Stimulated activated CD4-positive, alpha-beta T cell treated with anti-CD3 and anti-CD28 coated beads, Interleukin-2, amount 100 ng/mL, for 48 hours (primary cell): ENCODE results near the gene METAP1.
"Not testable (repeated sequence)": the region's sequence is repeated elsewhere in the genome, so short reads cannot be mapped to it uniquely, and the experiment has no call there.

ENCODE experiments used
- DNase-seq, 2 donors: peaks; one replicate each; pipeline ENCODE4 v3.0.0-alpha.2; 2020

The METAP1 gene

DNA sequence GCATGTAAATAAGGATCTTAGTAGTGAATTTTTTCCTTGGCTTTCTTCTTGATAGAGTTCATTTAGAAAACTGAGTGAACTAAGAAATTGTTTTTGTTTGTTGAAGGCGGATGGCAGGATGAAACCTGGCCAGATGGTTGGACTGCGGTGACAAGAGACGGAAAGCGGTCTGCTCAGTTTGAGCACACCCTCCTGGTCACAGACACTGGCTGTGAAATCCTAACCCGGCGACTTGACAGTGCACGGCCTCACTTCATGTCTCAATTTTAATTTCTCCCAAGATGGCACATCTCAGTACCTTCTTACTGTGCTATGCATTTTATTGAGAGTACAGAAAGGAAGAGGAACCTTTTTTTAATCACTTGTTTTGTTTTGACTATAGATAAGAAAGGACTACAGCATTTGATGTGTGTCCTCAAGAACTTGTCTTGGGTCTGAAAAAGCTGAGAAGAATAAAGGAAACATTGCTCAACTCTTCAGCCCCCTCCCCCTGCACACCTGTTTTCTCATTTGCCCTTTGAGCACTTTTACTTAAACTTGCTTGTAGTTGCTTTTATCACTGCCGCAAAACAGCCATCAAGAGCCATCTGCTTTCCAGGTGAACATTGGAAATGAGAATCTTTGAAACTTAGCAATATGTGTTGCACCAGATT lies 65.7 kb downstream of the METAP1 start:
- no peak for DNase-seq

DNA sequence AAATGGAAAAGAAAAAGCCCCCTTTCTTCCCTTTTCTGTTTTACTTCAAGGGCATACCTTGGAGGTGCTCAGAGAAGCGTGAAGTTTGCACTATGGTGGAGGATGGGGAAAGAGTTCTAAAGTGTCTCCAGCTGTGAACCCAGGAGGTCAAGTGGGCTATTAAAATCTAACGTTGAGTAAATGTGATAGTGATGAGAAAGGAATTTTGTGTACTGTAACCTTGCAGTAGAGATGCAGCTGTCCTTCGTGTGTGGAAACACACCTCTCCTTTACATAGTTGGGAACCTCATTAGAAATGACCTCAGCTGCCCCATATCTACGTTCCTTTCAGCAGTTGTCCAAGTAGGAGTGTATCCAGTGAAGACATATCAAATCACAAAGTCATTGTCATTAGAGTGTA lies 66.6 kb downstream of the METAP1 start:
- DNase-seq, result no peak

DNA sequence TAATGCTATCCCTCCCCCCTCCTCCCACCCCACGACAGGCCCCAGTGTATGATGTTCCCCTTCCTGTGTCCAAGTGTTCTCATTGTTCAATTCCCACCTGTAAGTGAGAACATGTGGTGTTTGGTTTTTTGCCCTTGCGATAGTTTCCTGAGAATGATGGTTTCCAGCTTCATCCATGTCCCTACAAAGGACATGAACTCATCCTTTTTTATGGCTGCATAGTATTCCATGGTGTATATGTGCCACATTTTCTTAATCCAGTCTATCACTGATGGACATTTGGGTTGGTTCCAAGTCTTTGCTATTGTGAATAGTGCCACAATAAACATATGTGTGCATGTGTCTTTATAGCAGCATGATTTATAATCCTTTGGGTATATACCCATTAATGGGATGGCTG lies 70.0 kb downstream of the METAP1 start:
- DNase-seq, result not testable (repeated sequence)

DNA sequence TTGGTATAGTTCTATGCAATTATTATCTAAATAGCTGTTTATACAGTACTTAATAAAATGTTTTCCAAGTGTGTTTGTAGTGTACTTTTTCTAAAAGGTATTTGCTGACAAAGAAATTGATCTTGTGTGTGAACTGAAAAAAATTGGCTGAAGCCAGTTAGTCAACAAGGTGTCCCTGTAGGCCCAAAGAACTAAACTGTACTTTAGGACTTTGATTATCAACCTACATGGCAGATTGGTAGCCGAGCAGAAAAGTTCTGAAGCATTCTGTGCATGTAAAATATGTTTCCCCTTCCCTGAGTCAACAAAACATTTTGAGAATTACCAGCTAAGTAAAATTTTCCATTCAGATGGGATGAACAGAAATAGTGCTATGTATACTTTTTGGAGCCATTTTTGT lies 72.1 kb downstream of the METAP1 start:
- DNase-seq, result no peak

DNA sequence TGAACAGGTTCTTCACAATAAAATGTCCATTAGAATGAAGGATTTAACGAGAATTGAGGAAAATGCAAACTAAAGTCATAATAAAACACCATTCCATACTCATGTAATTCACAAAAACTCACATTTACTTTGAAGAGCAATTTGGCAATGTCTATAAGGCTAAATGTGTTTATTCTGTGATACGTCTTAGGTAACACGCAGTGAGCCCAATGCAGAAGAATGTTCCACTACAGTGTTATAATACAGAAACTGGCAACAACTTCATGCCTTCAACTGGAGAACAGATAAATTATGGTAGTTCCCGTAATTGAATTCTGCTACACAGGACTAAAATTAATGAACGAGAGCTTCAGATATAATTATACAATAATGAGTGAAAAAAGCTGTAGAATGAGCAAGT lies 75.6 kb downstream of the METAP1 start:
- no peak for DNase-seq

DNA sequence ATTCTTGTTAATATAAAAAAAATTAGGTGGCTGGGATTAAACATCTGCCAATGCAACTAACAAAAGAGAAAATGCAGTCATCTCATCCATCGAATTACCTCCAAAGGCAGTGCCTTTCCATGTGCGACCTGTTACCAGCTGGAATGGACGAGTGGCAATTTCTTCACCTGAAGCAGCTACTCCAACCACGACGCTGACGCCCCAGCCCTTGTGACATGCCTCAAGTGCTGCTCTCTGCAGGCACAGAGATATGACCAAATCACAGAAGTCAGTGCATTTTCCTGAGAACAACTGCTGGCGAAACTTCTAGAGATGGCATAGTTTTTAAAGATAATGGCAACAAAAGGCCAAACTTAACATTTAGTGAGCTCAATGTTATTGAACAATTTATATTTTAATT lies 79.3 kb downstream of the METAP1 start:
- no peak for DNase-seq

DNA sequence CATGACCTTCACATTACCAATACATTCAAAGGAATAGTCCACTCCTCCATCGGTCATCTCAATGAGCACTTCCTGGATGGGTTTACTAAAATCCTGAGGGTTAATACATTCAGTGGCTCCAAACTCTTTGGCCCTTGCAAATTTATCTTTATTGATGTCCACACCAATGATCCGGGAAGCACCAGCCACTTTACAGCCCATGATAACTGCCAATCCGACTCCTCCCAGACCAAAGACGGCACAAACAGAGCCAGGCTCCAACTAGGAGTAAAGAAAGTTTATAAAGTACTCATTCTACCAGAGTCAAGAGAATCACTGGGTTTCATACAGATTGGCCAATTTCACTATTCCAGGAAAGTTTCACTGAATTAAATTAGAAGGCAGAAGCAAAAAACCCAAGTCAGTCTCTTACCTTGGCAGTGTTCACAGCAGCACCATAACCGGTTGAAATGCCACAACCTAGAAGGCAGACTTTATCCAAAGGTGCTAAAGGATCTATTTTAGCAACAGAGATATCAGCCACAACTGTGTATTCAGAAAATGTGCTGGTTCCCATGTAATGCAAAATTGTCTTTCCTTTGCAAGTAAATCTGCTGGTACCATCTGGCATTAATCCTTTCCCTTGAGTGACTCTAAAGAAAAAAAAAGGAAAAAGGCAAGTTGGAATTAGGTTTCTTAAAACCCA lies 80.9 kb downstream of the METAP1 start:
- no peak for DNase-seq

DNA sequence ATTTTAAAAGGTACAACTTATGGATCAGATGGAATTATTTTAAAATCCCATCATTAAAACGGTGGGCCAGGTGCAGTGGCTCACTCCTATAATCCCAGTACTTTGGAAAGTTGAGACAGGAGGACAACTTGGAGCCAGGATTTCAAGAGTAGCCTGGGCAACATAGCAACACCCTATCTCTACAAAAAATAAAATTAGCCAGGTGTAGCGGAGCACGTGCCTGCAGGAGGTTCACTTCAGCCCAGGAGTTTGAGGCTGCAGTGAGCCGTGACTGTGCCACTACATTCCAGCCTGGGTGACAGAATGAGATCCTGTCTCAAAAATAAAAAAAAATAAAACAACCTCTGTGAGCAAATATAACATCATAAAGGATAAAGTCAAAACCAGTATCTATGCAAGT lies 81.7 kb downstream of the METAP1 start:
- DNase-seq, result no peak

DNA sequence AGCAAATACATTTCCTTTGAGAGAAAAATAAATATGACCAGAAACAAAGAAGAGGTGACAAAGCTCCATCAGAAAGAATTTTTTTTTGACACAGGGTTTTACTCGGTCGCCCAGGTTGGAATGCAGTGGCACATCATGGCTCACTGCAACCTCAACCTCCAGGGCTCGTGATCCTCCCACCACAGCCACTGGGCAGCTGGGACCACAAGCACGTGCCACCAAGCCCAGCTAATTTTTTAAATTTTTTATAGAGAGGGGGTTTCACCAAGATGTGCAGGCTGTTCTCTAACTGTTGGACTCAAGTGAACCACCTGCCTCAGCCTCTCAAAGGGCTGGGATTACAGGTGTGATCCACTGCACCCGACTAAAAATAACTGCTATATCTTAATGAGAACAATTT lies 82.8 kb downstream of the METAP1 start:
- no peak for DNase-seq

DNA sequence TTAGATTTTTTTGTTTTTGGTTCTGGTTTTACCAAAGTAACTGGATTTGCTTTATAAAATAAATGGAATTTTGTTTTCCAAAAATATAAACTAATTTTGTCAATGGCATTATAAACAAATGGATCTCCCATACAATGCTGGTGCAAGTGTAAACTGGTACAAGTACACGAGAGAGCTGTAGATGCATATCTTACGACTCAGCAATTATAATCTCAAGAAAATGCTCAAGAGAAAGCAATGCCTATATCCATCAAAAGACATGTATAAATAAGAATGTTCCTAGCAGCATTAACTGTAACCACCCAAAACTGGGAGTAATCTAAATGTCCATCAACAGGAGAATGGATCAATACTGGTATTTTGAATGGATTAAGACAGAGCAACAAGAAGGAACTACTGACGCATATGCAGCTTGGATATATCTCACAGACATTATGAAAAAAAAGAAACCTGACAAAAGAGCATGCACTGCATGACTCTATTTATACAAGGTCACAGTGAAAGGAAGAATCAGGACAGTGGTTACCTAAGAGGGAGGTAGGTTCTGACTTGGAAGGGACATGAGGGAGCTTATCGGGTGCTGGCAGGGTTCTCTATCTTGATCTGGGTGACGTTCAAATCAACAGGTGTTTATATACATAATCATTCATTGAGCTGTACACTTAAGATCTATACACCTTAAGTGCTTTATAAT lies 83.6 kb downstream of the METAP1 start:
- DNase-seq, result no peak

DNA sequence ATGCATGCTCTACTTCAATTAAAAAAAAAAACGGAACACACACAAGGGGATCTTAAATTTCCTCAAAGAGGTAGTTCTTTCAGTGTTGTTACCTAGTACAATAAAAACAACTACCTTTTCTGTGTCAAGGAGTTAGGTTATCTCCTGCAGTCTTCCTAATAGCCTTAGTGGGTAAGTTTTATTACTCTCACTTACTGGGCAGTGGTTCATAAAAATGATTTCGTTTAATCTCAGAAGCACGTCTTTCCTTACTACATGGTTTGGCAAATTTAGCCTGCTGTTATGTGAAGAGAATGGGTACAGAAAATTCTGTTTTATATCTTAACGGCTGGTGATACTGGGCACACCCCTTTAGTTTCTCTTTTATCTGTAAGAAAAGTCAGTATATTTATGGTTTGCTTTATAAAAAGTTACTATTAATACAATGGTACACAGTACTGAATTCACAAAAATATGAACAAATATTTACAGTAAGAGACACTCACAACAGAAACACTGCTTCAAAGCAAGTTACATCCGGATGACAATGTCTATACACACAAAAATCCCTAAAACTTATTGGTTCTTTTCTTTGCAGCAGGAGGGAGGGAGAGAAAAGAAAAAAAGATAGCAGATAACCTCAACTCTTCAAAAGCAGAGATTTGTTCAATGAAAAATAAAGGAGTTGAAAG lies 84.2 kb downstream of the METAP1 start:
- no peak for DNase-seq

DNA sequence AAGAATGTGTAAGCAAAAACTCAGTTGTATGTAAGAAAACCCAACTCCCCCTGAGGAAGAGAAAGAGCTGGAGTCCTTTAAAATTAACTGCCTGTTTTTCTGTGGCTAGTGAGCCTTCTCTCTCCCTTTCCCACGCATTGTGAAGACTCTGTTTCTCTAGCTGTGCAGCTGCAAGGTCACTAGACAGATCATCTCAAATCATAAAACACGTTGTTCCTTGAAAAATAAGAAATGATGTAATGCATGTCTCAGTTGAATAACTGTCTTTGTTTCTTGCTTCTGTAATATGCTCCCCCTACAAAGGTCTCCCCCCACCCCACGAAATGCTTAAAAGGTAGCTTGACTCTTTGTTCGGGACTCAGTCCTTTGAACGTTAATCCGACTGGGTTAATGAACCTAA lies 85.3 kb downstream of the METAP1 start:
- not testable (repeated sequence) for DNase-seq

DNA sequence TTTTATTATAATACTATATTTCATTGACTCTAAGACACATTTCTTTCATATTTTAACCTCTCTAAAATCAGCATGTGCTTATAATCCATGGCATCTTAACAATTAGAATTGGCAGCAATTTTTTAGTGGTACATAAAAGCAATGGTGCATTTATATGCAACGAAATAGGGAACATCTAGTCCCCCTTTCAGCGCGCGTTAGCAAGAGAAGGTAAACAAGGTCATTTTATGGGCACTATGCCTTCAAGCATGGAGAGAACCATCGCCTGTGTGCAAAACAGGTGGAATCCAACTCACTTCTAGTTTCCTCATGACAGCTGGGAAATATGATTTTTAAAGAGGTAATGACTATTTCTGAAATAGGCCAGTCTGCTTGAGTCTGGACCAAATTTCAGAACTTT lies 86.7 kb downstream of the METAP1 start:
- no peak for DNase-seq

DNA sequence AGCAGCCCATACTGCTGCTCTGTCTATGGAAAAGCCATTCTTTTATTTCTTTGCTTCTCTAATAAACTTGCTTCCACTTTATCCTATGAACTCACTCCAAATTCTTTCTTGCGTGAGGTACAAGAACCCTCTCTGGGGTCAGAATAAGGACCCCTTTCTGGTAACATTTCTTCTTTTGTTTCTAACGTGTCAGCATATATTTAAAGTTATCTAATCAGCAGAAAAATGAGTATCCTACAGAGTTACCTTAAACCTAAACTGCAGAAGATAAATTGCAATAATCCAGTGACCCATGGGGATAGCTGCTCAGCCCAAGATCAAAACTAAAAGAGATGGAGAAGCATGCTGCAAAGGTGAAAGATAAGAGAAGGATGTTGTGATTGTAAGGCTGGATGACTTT lies 89.1 kb downstream of the METAP1 start:
- DNase-seq, result no peak

DNA sequence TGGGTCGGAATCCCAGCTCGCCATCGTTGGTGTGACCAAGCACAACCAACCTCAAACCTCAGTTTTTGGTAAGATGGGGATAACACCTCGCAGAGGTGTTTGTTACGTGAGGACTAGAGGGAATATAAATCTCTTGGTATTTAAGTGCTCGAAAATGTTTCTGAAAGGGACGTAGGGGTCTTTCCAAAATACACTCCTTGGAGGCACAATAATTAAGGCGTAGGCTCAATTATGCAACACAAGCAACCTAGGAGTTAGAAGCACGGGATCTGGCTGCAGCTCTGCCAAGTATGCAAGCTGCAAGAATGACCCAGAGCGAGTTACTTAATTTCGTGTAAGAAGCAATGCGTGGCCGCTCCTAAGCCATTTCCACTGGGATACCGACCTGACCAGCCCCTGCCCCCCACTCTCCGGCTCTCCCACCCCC lies 92.5 kb downstream of the METAP1 start:
- peak in 1 of 2 donors; percentile 3 for DNase-seq

DNA sequence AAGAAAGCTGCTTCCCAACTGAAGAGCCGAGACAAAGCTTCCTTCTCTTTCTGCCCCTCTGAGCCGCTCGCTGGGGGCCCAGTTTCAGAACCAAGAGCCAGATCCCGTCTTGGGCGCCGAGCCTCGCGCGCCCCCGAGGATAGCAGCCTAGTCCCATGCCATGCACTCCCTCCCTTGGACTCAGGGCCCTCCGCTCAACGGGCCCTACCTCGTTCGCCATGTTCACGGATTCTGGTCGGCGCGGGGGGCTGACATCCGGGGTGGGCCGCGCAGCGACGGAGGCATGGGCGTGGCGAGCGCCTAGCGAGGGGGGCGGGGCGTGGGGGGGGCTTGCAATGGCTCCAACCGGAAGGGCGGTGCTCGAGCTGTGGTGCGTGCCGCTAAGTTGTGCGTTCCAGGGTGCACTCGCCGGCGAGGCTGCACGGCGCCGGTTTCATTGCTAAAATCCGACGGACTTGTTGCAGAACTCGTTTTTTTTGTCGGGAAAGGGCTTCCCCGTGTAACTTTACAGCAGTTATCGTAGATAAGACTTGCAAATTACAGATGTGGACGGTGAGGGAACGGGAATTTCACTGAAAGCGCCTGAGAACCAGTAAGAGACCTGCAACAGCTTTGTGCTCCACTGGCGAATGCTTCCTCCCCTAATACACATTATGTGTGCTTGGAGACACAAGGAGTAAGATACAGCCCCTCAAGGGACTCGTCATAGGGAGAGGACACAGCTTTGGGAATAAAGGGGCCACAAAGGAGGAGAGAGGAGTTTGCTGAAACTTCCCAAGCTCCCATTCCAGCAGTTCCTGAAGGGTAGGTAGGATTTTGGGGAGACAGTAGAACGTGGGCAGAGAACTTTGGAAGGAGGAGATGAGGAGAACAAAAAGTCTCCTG lies 93.2 kb downstream of the METAP1 start, which contains the start of gene ADH5:
Gene ADH5, minus strand, starts transcription at position 308 of the 885 bp plus-strand sequence. Its CDS starts 88 bp downstream, at position 220.
- peak; percentile 83 to 89 for DNase-seq

DNA sequence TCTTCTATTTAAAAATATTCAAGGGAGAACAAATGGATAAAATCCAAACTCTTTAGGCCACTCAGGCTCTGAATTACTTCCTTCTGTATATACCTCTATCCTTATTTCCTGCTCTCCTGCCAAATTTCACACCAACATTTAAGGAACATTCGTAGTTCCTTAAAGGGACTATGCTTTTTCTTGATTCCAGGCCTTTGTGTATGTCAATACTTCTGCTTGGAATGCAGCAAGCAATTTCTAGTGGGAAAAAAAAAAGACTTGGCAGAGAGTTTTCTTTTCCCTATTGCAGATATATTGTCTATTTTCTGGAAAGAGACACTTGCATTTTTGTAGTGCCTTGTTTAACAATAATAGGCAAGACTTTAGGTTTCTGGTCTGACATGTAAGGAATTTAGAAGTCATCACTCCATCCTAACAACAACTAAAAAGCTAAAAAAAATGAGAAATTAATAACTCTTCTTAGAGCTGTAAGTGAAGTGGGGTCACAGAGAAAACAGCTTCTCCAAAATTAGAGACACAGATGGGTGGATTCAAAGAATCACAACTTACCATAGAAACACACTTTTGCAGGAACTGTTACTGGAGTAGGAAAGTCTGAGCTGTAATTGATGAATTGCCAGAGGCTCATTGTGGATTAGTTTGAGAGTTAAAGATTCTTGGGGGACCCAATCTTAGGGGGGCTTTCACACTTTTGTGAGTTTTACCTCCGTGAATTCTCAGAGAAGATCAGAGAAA lies 95.1 kb downstream of the METAP1 start:
- no peak for DNase-seq

DNA sequence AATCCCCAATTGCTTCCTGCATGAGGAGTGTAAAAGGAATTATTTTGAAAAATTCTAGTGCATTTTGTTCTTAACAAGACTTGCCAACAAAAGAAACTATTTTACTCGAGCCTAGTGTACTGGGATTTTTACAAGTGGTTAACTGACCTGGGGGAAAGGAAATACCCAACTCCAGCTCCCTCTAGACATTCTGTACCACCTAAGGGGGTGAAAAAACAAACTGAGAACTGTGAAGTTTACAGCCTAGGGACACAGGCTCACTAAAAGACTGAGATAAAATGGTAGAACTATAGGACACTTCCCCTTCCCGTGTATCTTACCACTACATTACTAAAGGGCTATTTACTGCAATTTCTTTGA lies 95.7 kb downstream of the METAP1 start:
- no peak for DNase-seq

DNA sequence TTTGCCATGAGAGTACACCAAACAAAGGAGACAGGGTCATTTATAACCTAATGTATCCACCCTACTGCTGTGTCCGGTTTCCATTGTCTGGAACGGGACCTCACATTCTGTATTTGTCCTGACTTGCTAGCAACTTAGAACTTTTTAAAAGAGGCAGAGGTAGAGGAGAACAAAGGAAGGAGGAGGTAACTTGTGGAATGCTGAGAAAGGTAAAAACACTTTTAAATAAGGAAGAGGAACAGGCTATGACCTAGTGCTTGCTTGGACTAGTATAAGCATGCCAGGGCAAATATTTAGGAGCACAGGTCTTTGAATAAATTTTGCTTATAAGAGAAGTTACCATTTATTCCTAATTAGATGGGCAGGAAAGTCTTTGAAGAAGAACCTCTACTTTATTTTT lies 96.3 kb downstream of the METAP1 start:
- not testable (repeated sequence) for DNase-seq

DNA sequence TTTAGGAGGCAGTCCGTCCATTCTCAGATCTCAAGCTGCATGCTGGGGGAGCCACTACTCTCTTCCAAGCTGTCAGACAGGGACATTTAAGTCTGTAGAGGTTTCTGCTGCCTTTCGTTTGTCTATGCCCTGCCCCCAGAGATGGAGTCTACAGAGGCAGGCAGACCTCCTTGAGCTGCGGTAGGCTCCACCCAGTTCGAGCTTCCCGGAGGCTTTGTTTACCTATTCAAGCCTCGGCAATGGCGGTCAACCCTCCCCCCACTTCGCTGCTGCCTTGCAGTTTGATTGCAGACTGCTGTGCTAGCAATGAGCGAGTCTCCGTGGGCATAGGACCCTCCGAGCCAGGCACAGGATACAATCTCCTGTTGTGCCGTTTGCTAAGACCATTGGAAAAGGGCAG lies 103.8 kb downstream of the METAP1 start:
- no peak for DNase-seq

DNA sequence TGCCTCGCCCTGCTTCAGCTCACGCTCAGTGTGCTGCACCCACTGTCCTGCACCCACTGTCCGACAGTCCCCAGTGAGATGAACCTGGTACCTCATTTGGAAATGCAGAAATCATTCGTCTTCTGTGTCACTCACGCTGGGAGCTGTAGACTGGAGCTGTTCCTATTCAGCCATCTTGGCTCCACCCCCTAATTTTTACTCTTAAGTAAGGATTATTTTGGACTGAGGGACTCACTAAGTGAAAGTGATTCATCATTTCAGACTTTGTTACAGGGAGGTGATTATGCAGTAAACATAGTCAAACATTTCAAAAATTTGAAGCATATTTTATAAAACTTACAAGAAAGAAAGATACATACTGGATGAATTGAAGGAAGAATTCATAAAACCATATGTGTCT lies 104.3 kb downstream of the METAP1 start:
- not testable (repeated sequence) for DNase-seq

DNA sequence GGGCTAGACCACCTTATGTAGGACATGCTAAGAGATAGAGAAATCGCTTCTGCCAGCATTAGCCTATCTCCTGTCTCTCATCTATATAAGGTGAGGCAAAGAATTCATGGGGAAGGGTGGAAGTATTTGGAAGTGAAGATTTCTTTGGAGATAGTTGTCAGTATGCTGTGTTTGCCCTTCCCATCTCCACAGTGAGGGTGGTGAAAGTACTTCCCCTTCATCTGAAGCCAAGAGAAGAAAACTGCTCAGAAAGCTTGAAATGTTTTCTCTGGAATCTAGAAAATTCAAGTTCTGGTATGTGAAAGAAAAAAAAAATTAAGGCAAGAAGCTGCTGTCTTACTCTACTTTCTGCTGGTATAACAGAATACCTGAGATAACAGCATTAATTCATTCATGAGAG lies 105.4 kb downstream of the METAP1 start:
- DNase-seq, result no peak
